Sigmoid colon (tissue), 4 donors: ENCODE data around the gene CELSR2.

Experiments used
- CTCF ChIP-seq, 4 experiments: fragments of 450-650 bp in 3 of 4; fragments of 200-600 bp in 1 of 4; IDR thresholded peaks; one replicate each; pipeline ENCODE4 v1.5.1; 2016 to 2019; ENCODE audit warnings: antibody characterized with exemption in 4 of 4, mild to moderate bottlenecking in 3 of 4, moderate library complexity in 2 of 4
- EP300 ChIP-seq, 4 donors: sonication (generic); formaldehyde crosslinking; IDR thresholded peaks; one replicate each; pipeline ENCODE4 v1.6.1; 2017; ENCODE audit warnings: antibody characterized with exemption in 4 of 4
- POLR2A ChIP-seq, 2 donors: fragments of 450-650 bp; IDR thresholded peaks; one replicate each; pipeline ENCODE4 v1.6.1; 2016; ENCODE audit warnings: antibody characterized with exemption in 2 of 2, mild to moderate bottlenecking in 2 of 2, moderate library complexity in 2 of 2

GRCh38 chr1:109218516-109218915, 30.8 kb upstream of the CELSR2 start:
- no peak for TF ChIP-seq CTCF (IDR thresholded peaks at IDR 0.05)
- TF ChIP-seq EP300 (IDR thresholded peaks at IDR 0.05), result no peak
- TF ChIP-seq POLR2A (IDR thresholded peaks at IDR 0.05), result peak in 1 of 2 donors; percentile 18
